ENCODE data around the gene ZDHHC4. TPM values are rescaled to one million over a fixed set of nuclear protein-coding genes. Genes with fewer than 3 reads are reported as not detected.

ZDHHC4 gene
- total and polyA plus RNA-seq, 4 donors = 44.1 to 79.6 (median 51.8) TPM

- no peak for TF ChIP-seq CTCF (IDR thresholded peaks at IDR 0.05; ENCODE audit: control extremely low read depth, extremely low read depth)
- Histone ChIP-seq H3K27ac (ENCODE audit: low read depth in 1 of 2, low read length in 1 of 2) (no peak overlapping the region), H3K9me3 (ENCODE audit: control insufficient read depth in 4 of 4, insufficient read depth in 3 of 4, low read length in 3 of 4) (peaks cover 0 to 4% (median 0%) of the 10 kb centered on the region in 4 donors)
Observed at GRCh38 chr7:6533893-6534495, 43.3 kb upstream of the ZDHHC4 start.

GRCh38 chr7:6536262-6537260, 40.7 kb upstream of the ZDHHC4 start:
- no peaks in the 10 kb centered on the region for H3K4me1 ChIP-seq (ENCODE audit: control insufficient read depth in 5 of 5, insufficient read depth in 5 of 5, low read length in 5 of 5)
- no peak for ATAC-seq (ENCODE audit: insufficient read depth, low FRiP score)
- H3K27me3 ChIP-seq (ENCODE audit: control insufficient read depth in 3 of 3, insufficient read depth in 3 of 3, low read length in 2 of 3) = peaks cover 7 to 35% (median 8%) of the 10 kb centered on the region in 3 donors
- no peak overlapping the region for H3K27ac ChIP-seq (ENCODE audit: low read depth in 1 of 2, low read length in 1 of 2)
- no peaks in the 10 kb centered on the region for H3K36me3 ChIP-seq (ENCODE audit: control insufficient read depth in 4 of 4, insufficient read depth in 4 of 4, low read length in 4 of 4)
- peak; percentile 45 to 65 (median 53) for DNase-seq
- TF ChIP-seq CTCF (IDR thresholded peaks at IDR 0.05; ENCODE audit: control extremely low read depth, extremely low read depth) = no peak
- H3K9me3 ChIP-seq (ENCODE audit: control insufficient read depth in 4 of 4, insufficient read depth in 3 of 4, low read length in 3 of 4) = peaks cover 0 to 4% (median 0%) of the 10 kb centered on the region in 4 donors
- no peak overlapping the region for H3K9ac ChIP-seq (ENCODE audit: insufficient read depth in 1 of 2, low read length in 2 of 2)
- no peak overlapping the region for H3K4me3 ChIP-seq
- 2 to 4% methylated on average over 47 to 56 of the region's 56 CpGs for WGBS, 2 donors

More at GRCh38 chr7:6533893-6534495, 43.3 kb upstream of the ZDHHC4 start:
- Histone ChIP-seq H3K4me1 (ENCODE audit: control insufficient read depth in 5 of 5, insufficient read depth in 5 of 5, low read length in 5 of 5) (peaks cover 0 to 5% (median 0%) of the 10 kb centered on the region in 5 donors), H3K36me3 (ENCODE audit: control insufficient read depth in 4 of 4, insufficient read depth in 4 of 4, low read length in 4 of 4) (no peaks in the 10 kb centered on the region), H3K27me3 (ENCODE audit: control insufficient read depth in 3 of 3, insufficient read depth in 3 of 3, low read length in 2 of 3) (peaks cover 5 to 53% (median 22%) of the 10 kb centered on the region in 3 donors), H3K4me3 (no peak overlapping the region), H3K9ac (ENCODE audit: insufficient read depth in 1 of 2, low read length in 2 of 2) (no peak overlapping the region)
- DNase-seq (peak in 1 of 3 donors; percentile 10), ATAC-seq (ENCODE audit: insufficient read depth, low FRiP score) (no peak)
- WGBS, 2 donors = 17 to 27% methylated on average over 12 of the region's 12 CpGs

GRCh38 chr7:6542368-6542767, 34.9 kb upstream of the ZDHHC4 start:
- no peak for TF ChIP-seq CTCF (IDR thresholded peaks at IDR 0.05; ENCODE audit: control extremely low read depth, extremely low read depth)
- WGBS, 2 donors = 79 to 95% methylated on average over 1 of the region's 1 CpG
- H3K9me3 ChIP-seq (ENCODE audit: control insufficient read depth in 4 of 4, insufficient read depth in 3 of 4, low read length in 3 of 4) = no peaks in the 10 kb centered on the region

More at GRCh38 chr7:6542368-6542767, 34.9 kb upstream of the ZDHHC4 start:
- DNase-seq = no peak
- no peaks in the 10 kb centered on the region for H3K36me3 ChIP-seq (ENCODE audit: control insufficient read depth in 4 of 4, insufficient read depth in 4 of 4, low read length in 4 of 4)
- H3K9ac ChIP-seq (ENCODE audit: insufficient read depth in 1 of 2, low read length in 2 of 2) = no peak overlapping the region
- no peaks in the 10 kb centered on the region for H3K4me1 ChIP-seq (ENCODE audit: control insufficient read depth in 5 of 5, insufficient read depth in 5 of 5, low read length in 5 of 5)
- peaks cover 0 to 2% (median 0%) of the 10 kb centered on the region in 3 donors for H3K27me3 ChIP-seq (ENCODE audit: control insufficient read depth in 3 of 3, insufficient read depth in 3 of 3, low read length in 2 of 3)
- H3K4me3 ChIP-seq = no peak overlapping the region
- ATAC-seq (ENCODE audit: insufficient read depth, low FRiP score) = no peak
- no peak overlapping the region for H3K27ac ChIP-seq (ENCODE audit: low read depth in 1 of 2, low read length in 1 of 2)
